PC-3 (cell line): ENCODE data around the gene SERPIND1. TPM values are rescaled to one million over a fixed set of nuclear protein-coding genes. Genes with fewer than 3 reads are reported as not detected.

Experiments used
- ATAC-seq: fragments of 200-7000 bp; cut with Tn5 transposase; 2 replicates; pipeline ENCODE4 v1.9.1; 2020; ENCODE audit warnings: mild to moderate bottlenecking, moderate library complexity
- BruUV-seq: library from RNA; stranded (reverse); fragments of 400-500 nt; replicated peaks from 2 replicates; lab custom pipeline; 2021; lab: Mats Ljungman, UMichigan
- CTCF ChIA-PET: fragments of 300-600 bp; sonication (Branson Sonifier 250); formaldehyde crosslinking; loops from one replicate; lab custom pipeline; 2022; ENCODE audit warnings: antibody characterized with exemption; lab: Charles Lee
- POLR2A ChIA-PET: fragments of 300-600 bp; sonication (Branson Sonifier 250); formaldehyde crosslinking; loops from one replicate; lab custom pipeline; 2022; ENCODE audit warnings: antibody characterized with exemption; ENCODE audit not compliant: unreplicated experiment; lab: Charles Lee
- DNase-seq: peaks from one replicate; pipeline ENCODE4 v3.0.0-alpha.2; 2015
- H2AFZ ChIP-seq: fragments of 300-600 bp; sonication (generic); 2 replicates; pipeline ENCODE4 v1.6.0; 2016; ENCODE audit warnings: antibody characterized with exemption, low read length
- H3F3A ChIP-seq: fragments of 300-600 bp; sonication (generic); one replicate; pipeline ENCODE4 v1.6.0; 2017; ENCODE audit warnings: antibody characterized with exemption, low read length, control low read depth, mild to moderate bottlenecking; ENCODE audit not compliant: unreplicated experiment
- H3K27ac ChIP-seq: fragments of 300-600 bp; sonication (generic); 2 replicates; pipeline ENCODE4 v1.5.1; 2016; ENCODE audit warnings: mild to moderate bottlenecking, low read length
- H3K27me3 ChIP-seq: fragments of 300-600 bp; sonication (generic); 2 replicates; pipeline ENCODE4 v1.6.1; 2016; ENCODE audit warnings: low read length, mixed read lengths
- H3K36me3 ChIP-seq: fragments of 300-600 bp; sonication (generic); 2 replicates; pipeline ENCODE4 v1.6.1; 2016; ENCODE audit warnings: low read depth, mixed run types, low read length, mixed read lengths
- H3K4me1 ChIP-seq: fragments of 300-600 bp; sonication (generic); 2 replicates; pipeline ENCODE4 v1.5.1; 2016; ENCODE audit warnings: low read length; ENCODE audit not compliant: insufficient read depth
- H3K4me2 ChIP-seq: fragments of 300-600 bp; sonication (generic); 2 replicates; pipeline ENCODE4 v1.6.0; 2016; ENCODE audit warnings: low read length
- H3K4me3 ChIP-seq: fragments of 300-600 bp; sonication (generic); 2 replicates; pipeline ENCODE4 v1.5.1; 2016; ENCODE audit warnings: mild to moderate bottlenecking, low read length, mixed read lengths
- H3K79me2 ChIP-seq: fragments of 300-600 bp; sonication (generic); 2 replicates; pipeline ENCODE4 v1.6.1; 2017; ENCODE audit warnings: low read length, mixed read lengths
- H3K9ac ChIP-seq: fragments of 300-600 bp; sonication (generic); 2 replicates; pipeline ENCODE4 v1.6.0; 2016; ENCODE audit warnings: mild to moderate bottlenecking, low read length
- H3K9me2 ChIP-seq: fragments of 300-600 bp; sonication (generic); replicated peaks from 2 replicates; pipeline ENCODE4 v1.6.1; 2016; ENCODE audit warnings: mixed run types, low read length, mixed read lengths
- H3K9me3 ChIP-seq: fragments of 300-600 bp; sonication (generic); 2 replicates; pipeline ENCODE4 v1.6.1; 2016; ENCODE audit warnings: low read length, mixed read lengths
- H4K20me1 ChIP-seq: fragments of 300-600 bp; sonication (generic); 2 replicates; pipeline ENCODE4 v1.6.1; 2016; ENCODE audit warnings: low read length, mixed read lengths
- CTCF ChIP-seq: fragments of 300-600 bp; sonication (generic); conservative IDR thresholded peaks from 2 replicates; pipeline ENCODE4 v1.5.1; 2017; ENCODE audit warnings: antibody characterized with exemption, low read depth, mild to moderate bottlenecking, low read length
- EZH2 ChIP-seq: fragments of 300-600 bp; sonication (generic); IDR thresholded peaks from one replicate; pipeline ENCODE4 v1.6.1; 2017; ENCODE audit warnings: antibody characterized with exemption, mild to moderate bottlenecking, low read length; ENCODE audit not compliant: unreplicated experiment
- EZH2phosphoT487 ChIP-seq: fragments of 300-600 bp; sonication (generic); IDR thresholded peaks from 2 replicates; pipeline ENCODE4 v1.6.1; 2018; ENCODE audit warnings: mild to moderate bottlenecking, antibody characterized with exemption, low read length, borderline replicate concordance
- intact Hi-C: fragments of 100-400 bp; cut with micrococcal nuclease; formaldehyde crosslinking; loops from 2 replicates; pipeline ENCODE4 v1.9.0; 2023
- total RNA-seq: library from RNA; depleted of rRNA; stranded (reverse); fragments of >200 nt; gene quantifications from 2 replicates; pipeline ENCODE4 v1.2.3, GENCODE V29; 2014

Gene SERPIND1
- total RNA-seq, 1 experiment from 2014 or later: 2.9 TPM

- Histone ChIP-seq H3K36me3 (peaks cover 6% of the 10 kb centered on the region; the same call in 1 of the 2 replicates), H3K9me2 (no peaks in the 10 kb centered on the region), H3K27ac (no peak overlapping the region), H3K79me2 (no peaks in the 10 kb centered on the region), H3K4me3 (no peak overlapping the region), H3F3A (no peaks in the 10 kb centered on the region), H2AFZ (no peak overlapping the region), H3K4me1 (no peaks in the 10 kb centered on the region), H3K9ac (no peak overlapping the region), H3K9me3 (no peaks in the 10 kb centered on the region), H3K27me3 (no peaks in the 10 kb centered on the region), H4K20me1 (no peaks in the 10 kb centered on the region), H3K4me2 (no peak overlapping the region)
- POLR2A ChIA-PET: no interaction called here
- TF ChIP-seq EZH2phosphoT487: no peak
- no peak for TF ChIP-seq CTCF
- CTCF ChIA-PET: no interaction called here
- DNase-seq (no peak), ATAC-seq (no peak)
- BruUV-seq: no TSS peak
- intact Hi-C loops: no loop called here
Measured at GRCh38 chr22:20794650-20795413, 20.9 kb downstream of the SERPIND1 start.

DNA sequence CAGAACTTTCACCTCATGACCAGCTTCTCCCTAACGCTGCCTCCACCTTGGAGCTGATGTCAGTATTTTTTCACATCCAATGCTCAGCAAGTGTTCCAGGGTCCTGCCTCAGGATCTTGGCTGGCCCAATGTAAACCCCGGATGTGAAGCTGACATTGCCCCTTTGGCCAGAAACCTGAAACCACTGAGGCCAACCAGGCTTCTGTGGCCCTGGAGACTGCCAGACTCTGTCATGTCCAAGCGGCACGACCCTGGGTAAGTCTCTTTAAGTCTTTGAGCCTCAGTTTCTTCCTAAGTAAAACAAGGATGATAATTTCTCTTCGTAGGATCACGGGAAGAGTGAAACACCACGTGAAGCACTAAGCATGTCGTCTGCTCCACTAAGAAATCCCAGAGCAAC is 22.8 kb downstream of the SERPIND1 start:
- DNase-seq: no peak
- Histone ChIP-seq H3K79me2 (no peaks in the 10 kb centered on the region), H3K9ac (no peak overlapping the region), H3F3A (no peaks in the 10 kb centered on the region), H4K20me1 (no peaks in the 10 kb centered on the region), H3K4me1 (no peaks in the 10 kb centered on the region), H3K4me2 (no peak overlapping the region), H3K9me2 (no peaks in the 10 kb centered on the region), H2AFZ (no peak overlapping the region), H3K27me3 (no peaks in the 10 kb centered on the region), H3K4me3 (no peak overlapping the region), H3K36me3 (peaks cover 6% of the 10 kb centered on the region; the same call in 1 of the 2 replicates), H3K9me3 (no peaks in the 10 kb centered on the region), H3K27ac (no peak overlapping the region)
- no peak for ATAC-seq
- ChIA-PET POLR2A (no interaction called here), CTCF (no interaction called here)
- TF ChIP-seq EZH2phosphoT487 (no peak), CTCF (no peak), EZH2 (no peak)
- BruUV-seq: no TSS peak
- intact Hi-C loops: no loop called here

DNA sequence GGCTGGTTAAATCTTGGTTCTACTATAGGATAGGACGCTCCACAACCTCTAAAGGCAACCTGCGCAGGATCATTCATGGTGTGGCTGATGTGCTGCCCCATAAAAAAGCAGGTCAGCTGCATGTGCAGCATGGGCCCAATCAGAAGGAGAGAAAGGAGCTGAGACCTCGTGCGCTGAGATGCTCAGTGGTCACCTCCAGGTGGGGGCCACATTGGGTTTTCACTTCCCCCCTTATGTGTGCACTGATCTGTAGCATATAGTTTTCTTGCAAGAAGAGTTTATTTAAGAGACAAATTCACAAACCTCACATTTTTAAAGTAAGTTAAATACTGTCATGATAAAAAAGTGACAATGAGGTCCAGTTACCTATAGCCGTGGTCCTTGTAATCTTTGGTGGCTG is 24.3 kb downstream of the SERPIND1 start:
- H3K9ac ChIP-seq: no peak overlapping the region
- BruUV-seq: no TSS peak
- intact Hi-C loops: no loop called here
- no peak overlapping the region for H3K4me2 ChIP-seq
- no peaks in the 10 kb centered on the region for H3K4me1 ChIP-seq
- H3K4me3 ChIP-seq: no peak overlapping the region
- no peak for DNase-seq
- H3K79me2 ChIP-seq: no peaks in the 10 kb centered on the region
- ChIA-PET CTCF (no interaction called here), POLR2A (no interaction called here)
- ATAC-seq: no peak
- no peaks in the 10 kb centered on the region for H3K9me3 ChIP-seq
- peaks cover 6% of the 10 kb centered on the region; the same call in 1 of the 2 replicates for H3K36me3 ChIP-seq
- H3K9me2 ChIP-seq: no peaks in the 10 kb centered on the region
- no peak overlapping the region for H3K27ac ChIP-seq
- TF ChIP-seq CTCF (no peak), EZH2 (no peak), EZH2phosphoT487 (no peak)
- no peaks in the 10 kb centered on the region for H3K27me3 ChIP-seq
- no peaks in the 10 kb centered on the region for H4K20me1 ChIP-seq
- no peaks in the 10 kb centered on the region for H3F3A ChIP-seq
- no peak overlapping the region for H2AFZ ChIP-seq
